Upper lobe of left lung (tissue), 4 donors: ENCODE results near the gene SLAMF7.

ENCODE experiments used
- EP300 ChIP-seq, 4 donors: sonication (generic); formaldehyde crosslinking; IDR thresholded peaks; one replicate each; pipeline ENCODE4 v1.5.1; 2017; ENCODE audit warnings: antibody characterized with exemption in 4 of 4, control low read depth in 2 of 4
- POLR2A ChIP-seq, 4 donors: fragments of 450-650 bp; IDR thresholded peaks; one replicate each; pipeline ENCODE4 v1.5.1; 2016 to 2017; ENCODE audit warnings: antibody characterized with exemption in 4 of 4, mild to moderate bottlenecking in 2 of 4
- TF ChIP-seq, protein P1 (sequence below), 6 experiments: fragments of 450-650 bp in 4 of 6; fragments of 200-600 bp in 2 of 6; sonication (generic) in 2 of 6; IDR thresholded peaks; one replicate each; pipeline ENCODE4 v1.5.1; 2016 to 2019; ENCODE audit warnings: antibody characterized with exemption in 6 of 6

DNA sequence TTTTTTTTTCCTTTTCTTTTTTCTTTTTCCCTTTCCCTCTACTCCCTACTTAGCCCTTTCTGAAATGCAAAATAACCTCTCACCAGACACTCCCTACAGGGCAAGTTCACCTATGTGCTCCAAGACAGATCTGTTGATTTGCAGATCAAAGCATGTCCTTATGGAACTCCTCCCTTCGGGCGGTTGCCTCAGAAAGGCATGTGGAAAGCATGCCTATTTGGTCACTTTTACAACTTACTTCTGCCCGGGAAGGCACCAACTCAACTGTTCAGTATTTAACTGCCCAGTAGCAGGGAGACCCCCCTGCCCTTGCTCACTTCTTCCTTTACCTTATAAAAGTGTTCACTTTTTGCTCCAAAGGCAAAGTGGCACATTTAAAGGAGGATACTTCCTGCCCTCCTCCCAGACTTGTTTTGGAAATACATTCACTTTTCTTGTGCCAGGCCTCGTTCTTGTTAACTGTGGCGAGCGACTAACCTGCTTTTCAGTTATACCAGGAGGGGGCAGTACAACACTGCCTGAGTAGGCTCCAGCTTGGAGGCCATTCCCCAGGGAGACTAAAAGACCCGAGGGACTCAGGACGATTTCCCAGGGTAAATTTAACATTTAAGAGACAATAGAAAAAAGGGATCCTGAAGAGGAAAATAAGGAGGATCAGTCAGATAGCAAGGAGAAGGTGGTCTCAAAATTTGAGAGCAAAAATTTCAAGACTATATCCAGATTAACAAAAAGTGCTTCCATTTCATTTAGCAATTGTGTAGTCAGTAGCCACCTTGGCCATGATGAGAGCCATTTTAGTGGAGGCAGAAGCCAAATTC is 12.3 kb upstream of the SLAMF7 start:
- TF ChIP-seq, protein P1, sequence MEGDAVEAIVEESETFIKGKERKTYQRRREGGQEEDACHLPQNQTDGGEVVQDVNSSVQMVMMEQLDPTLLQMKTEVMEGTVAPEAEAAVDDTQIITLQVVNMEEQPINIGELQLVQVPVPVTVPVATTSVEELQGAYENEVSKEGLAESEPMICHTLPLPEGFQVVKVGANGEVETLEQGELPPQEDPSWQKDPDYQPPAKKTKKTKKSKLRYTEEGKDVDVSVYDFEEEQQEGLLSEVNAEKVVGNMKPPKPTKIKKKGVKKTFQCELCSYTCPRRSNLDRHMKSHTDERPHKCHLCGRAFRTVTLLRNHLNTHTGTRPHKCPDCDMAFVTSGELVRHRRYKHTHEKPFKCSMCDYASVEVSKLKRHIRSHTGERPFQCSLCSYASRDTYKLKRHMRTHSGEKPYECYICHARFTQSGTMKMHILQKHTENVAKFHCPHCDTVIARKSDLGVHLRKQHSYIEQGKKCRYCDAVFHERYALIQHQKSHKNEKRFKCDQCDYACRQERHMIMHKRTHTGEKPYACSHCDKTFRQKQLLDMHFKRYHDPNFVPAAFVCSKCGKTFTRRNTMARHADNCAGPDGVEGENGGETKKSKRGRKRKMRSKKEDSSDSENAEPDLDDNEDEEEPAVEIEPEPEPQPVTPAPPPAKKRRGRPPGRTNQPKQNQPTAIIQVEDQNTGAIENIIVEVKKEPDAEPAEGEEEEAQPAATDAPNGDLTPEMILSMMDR (IDR thresholded peaks at IDR 0.05) = peak; percentile 49 to 84 (median 76)
- TF ChIP-seq EP300 (IDR thresholded peaks at IDR 0.05) (no peak), POLR2A (IDR thresholded peaks at IDR 0.05) (peak in 1 of 4 donors; percentile 12)
